Activated CD4-positive, alpha-beta memory T cell treated with anti-CD3 and anti-CD28 coated beads for 36 hours (primary cell): ENCODE data around the gene VGLL1. TPM values are rescaled to one million over a fixed set of nuclear protein-coding genes. Genes with fewer than 3 reads are reported as not detected.

Source experiments
- CTCF ChIA-PET: fragments of 350-600 bp; sonication (Branson Sonifier 250); formaldehyde crosslinking; loops from one replicate; lab custom pipeline; 2021; ENCODE audit warnings: antibody characterized with exemption, inconsistent platforms; lab: Charles Lee
- POLR2A ChIA-PET: fragments of 350-600 bp; sonication (Branson Sonifier 250); formaldehyde crosslinking; loops from one replicate; lab custom pipeline; 2021; ENCODE audit warnings: antibody characterized with exemption; lab: Charles Lee
- DNase-seq: peaks from one replicate; pipeline ENCODE4 v3.0.0-alpha.2; 2020
- H3K27ac Mint-ChIP-seq: one replicate; pipeline ENCODE4 v1.8.0; 2021; ENCODE audit warnings: mixed read lengths
- H3K27me3 Mint-ChIP-seq: one replicate; pipeline ENCODE4 v1.8.0; 2021; ENCODE audit warnings: mixed read lengths
- H3K36me3 Mint-ChIP-seq: one replicate; pipeline ENCODE4 v1.8.0; 2021; ENCODE audit warnings: mixed read lengths
- H3K4me1 Mint-ChIP-seq: one replicate; pipeline ENCODE4 v1.8.0; 2021; ENCODE audit warnings: low read depth, mixed read lengths
- H3K4me3 Mint-ChIP-seq: one replicate; pipeline ENCODE4 v1.8.0; 2021; ENCODE audit warnings: mild to moderate bottlenecking, mixed read lengths
- H3K9me3 Mint-ChIP-seq: one replicate; pipeline ENCODE4 v1.8.0; 2021; ENCODE audit warnings: mixed read lengths
- intact Hi-C: fragments of 100-400 bp; cut with micrococcal nuclease; formaldehyde crosslinking; loops from one replicate; pipeline ENCODE4 v1.15.1; 2023
- total RNA-seq, 2 experiments: library from RNA; stranded (reverse); gene quantifications; one replicate each; pipeline ENCODE4 v1.2.3, GENCODE V29; 2021

Gene VGLL1
- total RNA-seq, 2 experiments from 2014 or later: not detected

DNA sequence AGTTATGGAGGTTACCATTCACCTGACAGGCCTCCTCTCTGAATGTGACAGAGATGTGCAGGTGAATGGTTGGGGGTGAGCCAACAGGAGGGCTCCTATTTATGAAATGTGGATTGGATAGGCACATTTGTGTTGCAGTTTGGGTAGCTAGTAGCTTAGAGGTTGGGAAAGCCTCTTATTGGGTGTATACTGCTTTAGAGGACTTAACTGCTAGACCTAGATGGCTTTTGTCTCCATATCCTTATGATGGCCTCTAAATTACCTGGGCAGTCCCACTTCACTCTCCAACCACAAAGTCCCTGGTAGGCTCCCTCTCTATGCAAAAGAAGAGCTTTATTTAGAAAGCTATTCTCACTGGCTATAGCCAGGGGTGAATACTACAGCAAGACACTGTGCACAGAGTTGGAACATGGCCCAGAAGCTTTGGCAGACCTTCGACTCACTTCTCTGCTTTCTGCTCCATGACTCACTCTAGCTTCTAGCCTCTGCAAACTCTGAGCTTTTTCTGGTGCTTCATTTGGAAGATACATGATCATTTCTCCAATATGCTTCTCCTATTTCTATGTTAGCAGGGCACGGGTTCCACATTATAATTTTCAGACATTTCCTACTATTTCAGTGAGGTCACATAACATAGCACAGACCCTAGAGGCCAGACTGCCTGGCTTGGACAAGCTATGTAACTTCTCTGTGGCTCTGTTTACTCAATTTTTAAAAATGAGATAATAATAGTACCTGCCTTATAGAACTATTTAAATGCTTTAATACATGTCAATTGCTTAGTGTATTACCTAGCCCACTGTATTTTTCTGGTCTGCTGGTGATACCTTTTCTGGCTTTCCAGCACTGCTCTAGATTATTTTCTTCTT, 6.0 kb upstream of the VGLL1 start:
- H3K36me3 Mint-ChIP-seq: no peaks in the 10 kb centered on the region
- intact Hi-C loops: loop anchor here (10.0 kb wide), 1 partner anchor 49 kb away; no protein-coding TSS in a partner anchor
- no peak overlapping the region for H3K27ac Mint-ChIP-seq
- H3K27me3 Mint-ChIP-seq: no peaks in the 10 kb centered on the region
- peak; percentile 17 for DNase-seq
- H3K4me3 Mint-ChIP-seq: no peak overlapping the region
- H3K9me3 Mint-ChIP-seq: no peaks in the 10 kb centered on the region
- POLR2A ChIA-PET: no interaction called here
- CTCF ChIA-PET: no interaction called here
- H3K4me1 Mint-ChIP-seq: peaks cover 9% of the 10 kb centered on the region

DNA sequence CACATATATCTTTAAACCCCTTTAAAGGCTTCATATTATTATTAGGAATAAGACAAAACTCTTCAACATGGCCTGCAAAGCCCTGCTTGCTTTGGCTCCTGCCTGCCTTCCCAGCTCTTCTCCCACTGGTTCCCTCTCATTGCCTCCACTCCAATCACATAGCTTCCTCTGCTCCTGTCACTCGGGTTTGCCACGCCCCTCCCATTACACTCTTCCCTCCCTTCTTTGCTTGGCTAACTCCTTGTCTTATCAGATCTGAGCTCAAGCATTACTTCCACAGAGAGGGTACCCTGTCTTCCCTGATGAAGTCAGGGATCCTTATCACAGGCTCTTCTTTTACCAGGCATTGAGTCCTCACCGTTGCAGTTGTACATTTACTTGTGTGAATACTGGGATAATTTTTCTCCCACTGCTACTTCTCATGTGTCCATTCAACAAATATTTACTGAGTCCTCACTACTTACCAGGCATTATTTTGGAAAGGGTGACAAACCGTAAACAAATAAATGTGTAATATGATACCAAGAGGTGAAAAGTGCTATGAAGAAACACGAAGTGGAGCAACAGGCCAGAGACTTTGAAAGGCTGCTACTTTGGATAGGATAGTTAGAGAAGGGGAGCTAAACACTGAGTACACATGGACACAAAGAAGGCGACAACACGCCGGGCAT, 3.2 kb upstream of the VGLL1 start:
- no peak overlapping the region for H3K27ac Mint-ChIP-seq
- CTCF ChIA-PET: no interaction called here
- H3K4me3 Mint-ChIP-seq: no peak overlapping the region
- no peaks in the 10 kb centered on the region for H3K36me3 Mint-ChIP-seq
- H3K4me1 Mint-ChIP-seq: peaks cover under 1% of the 10 kb centered on the region
- DNase-seq: no peak
- H3K9me3 Mint-ChIP-seq: no peaks in the 10 kb centered on the region
- POLR2A ChIA-PET: no interaction called here
- intact Hi-C loops: loop anchor here (10.0 kb wide), 1 partner anchor 46 kb away; no protein-coding TSS in a partner anchor
- H3K27me3 Mint-ChIP-seq: no peaks in the 10 kb centered on the region

DNA sequence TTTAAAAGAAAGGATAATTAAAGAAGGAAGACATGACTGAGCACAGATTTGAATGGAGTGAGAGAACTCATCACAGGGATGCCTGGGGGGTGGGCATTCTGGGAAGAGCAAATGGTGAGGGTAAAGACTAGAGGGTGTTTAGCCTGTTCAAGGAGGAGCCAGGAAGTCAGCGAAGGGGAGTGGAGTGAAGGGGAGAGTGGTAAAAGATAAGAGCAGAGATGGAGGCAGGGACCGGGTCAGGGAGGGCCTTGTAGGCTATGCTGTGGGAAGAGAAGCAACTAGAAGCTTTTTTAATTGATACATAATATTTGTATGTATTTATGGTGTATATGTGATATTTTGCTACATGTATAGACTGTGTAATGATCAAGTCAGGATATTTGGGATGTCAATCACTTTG, 2.2 kb upstream of the VGLL1 start:
- H3K27ac Mint-ChIP-seq: no peak overlapping the region
- no peaks in the 10 kb centered on the region for H3K36me3 Mint-ChIP-seq
- H3K27me3 Mint-ChIP-seq: no peaks in the 10 kb centered on the region
- H3K4me3 Mint-ChIP-seq: no peak overlapping the region
- ChIA-PET POLR2A (no interaction called here), CTCF (no interaction called here)
- no peaks in the 10 kb centered on the region for H3K9me3 Mint-ChIP-seq
- intact Hi-C loops: loop anchor here (10.0 kb wide), 1 partner anchor 45 kb away; no protein-coding TSS in a partner anchor
- no peak for DNase-seq
- no peaks in the 10 kb centered on the region for H3K4me1 Mint-ChIP-seq

DNA sequence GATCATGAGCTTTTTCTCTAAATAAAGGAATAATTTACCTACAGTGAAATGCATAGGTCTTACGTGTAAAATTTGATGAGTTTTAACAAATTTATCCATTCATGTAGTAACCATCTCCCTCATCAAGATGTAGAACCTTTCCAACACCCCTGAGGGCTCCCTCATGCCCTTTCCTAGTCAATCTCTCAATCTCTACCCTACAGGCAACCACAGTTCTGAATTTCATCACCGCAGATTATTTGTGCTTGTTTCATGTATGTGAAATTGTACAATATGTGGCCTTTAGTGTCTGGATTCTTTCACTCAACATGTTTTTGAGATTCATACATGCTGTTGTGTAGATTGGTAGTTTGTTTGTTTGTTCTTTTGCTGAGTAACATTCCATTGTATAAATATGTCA, 2.1 kb downstream of the VGLL1 start:
- no peaks in the 10 kb centered on the region for H3K9me3 Mint-ChIP-seq
- DNase-seq: no peak
- H3K4me1 Mint-ChIP-seq: no peaks in the 10 kb centered on the region
- ChIA-PET CTCF (no interaction called here), POLR2A (no interaction called here)
- H3K27ac Mint-ChIP-seq: no peak overlapping the region
- H3K36me3 Mint-ChIP-seq: no peaks in the 10 kb centered on the region
- no peaks in the 10 kb centered on the region for H3K27me3 Mint-ChIP-seq
- intact Hi-C loops: no loop called here
- H3K4me3 Mint-ChIP-seq: no peak overlapping the region

DNA sequence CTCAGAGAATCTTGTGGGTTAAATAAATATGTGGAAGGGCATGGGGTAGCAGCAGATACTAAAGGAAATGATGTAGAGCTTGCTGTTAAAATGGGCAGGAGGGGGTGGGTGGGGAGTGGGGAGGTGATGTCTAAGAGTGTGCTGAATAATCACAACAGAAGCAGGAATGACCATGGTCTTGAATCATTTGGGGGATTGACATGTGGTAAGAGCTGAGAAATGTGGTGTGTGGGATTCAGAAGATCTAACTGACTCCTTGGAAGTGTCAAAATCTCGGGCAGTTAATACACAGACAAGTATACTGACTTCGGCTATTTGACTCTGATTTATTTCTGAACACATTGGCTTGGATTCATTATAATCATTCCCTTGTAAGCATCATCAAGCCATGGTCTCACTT, 6.8 kb downstream of the VGLL1 start:
- Mint-ChIP-seq H3K4me3 (no peak overlapping the region), H3K27ac (no peak overlapping the region), H3K4me1 (no peaks in the 10 kb centered on the region), H3K36me3 (no peaks in the 10 kb centered on the region), H3K9me3 (no peaks in the 10 kb centered on the region), H3K27me3 (no peaks in the 10 kb centered on the region)
- CTCF ChIA-PET: no interaction called here
- no peak for DNase-seq
- POLR2A ChIA-PET: no interaction called here
- intact Hi-C loops: no loop called here

DNA sequence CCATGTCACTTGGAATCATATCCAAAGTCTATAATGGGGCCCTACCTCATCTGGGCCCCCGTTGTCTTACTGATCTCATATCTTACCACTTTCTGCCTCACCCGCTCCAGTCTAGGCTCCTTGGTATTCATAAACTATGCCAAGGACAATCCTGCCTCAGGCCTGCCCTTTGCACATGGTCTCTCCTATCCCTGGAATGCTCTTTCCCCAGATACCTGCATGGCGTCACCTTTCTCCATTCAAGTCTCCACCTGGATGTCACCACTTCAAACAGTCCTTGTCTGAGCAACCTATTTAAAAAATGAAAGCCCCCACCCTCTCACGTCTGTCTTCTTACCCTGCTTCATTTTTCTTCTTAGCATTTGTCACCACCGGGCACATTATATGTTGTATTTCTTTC, 8.2 kb downstream of the VGLL1 start:
- no peak overlapping the region for H3K4me3 Mint-ChIP-seq
- H3K27me3 Mint-ChIP-seq: no peaks in the 10 kb centered on the region
- DNase-seq: no peak
- H3K27ac Mint-ChIP-seq: no peak overlapping the region
- H3K36me3 Mint-ChIP-seq: no peaks in the 10 kb centered on the region
- peaks cover 7% of the 10 kb centered on the region for H3K4me1 Mint-ChIP-seq
- ChIA-PET CTCF (no interaction called here), POLR2A (no interaction called here)
- intact Hi-C loops: no loop called here
- H3K9me3 Mint-ChIP-seq: no peaks in the 10 kb centered on the region

DNA sequence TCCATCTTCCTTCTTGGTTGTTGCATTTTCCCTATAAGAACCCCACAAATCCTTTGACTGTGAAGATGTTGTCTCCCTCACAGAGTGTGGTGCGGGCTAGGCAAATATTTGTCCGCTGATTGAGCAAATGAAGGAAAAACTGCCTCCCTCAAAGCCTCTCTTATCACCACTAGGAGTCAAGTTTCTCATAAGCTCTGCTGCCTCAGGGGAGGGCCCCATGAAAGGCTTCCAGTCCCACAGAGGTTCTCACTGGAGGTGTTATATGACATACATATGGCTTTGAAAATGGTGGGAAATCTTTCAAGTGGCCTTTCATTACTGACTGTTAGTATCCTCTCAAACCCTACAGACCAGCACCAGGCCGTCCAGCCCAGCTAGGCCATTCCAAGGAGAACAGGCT, 9.3 kb downstream of the VGLL1 start:
- Mint-ChIP-seq H3K4me1 (peaks cover 16% of the 10 kb centered on the region), H3K27ac (no peak overlapping the region), H3K4me3 (no peak overlapping the region), H3K27me3 (no peaks in the 10 kb centered on the region), H3K36me3 (no peaks in the 10 kb centered on the region), H3K9me3 (no peaks in the 10 kb centered on the region)
- intact Hi-C loops: no loop called here
- POLR2A ChIA-PET: no interaction called here
- DNase-seq: no peak
- CTCF ChIA-PET: no interaction called here

DNA sequence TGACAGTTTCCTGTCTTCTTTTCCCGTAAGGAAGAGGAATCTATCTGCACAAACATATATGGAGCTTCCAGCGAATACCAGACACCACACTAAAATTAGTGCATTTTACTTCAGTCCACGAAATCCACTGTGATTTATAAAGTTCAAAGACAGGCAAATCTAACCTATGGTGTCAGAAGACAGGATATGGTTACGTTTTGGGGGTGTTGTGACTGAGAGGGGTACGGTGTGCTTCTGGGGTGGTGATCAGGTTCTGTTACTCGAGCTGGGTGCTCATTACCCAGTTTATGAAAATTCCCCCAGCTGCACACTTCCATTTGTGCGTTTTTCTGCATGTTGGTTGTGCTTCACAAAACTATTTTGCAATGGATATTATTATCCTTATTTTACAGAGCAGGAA, 10.3 kb downstream of the VGLL1 start:
- no peak overlapping the region for H3K27ac Mint-ChIP-seq
- H3K36me3 Mint-ChIP-seq: no peaks in the 10 kb centered on the region
- POLR2A ChIA-PET: no interaction called here

DNA sequence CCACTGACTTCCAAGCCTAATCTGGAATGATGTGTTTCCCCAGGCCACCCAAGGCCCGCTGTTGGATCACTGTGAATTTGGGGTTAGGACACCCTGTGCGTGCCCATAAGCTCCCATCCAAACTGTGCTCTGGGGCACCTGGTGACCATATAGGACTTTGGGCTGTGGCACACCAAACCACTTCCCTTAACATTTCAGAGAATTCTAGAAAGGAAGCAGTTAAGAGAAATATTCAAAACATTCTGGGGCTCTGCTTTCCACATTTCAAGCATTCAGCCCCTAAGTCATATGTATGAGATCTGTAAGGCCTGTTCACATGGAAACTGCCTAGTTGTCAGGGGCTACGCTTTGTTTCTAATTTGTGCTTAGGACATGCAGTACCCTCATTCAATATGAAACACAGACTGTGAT, 14.4 kb downstream of the VGLL1 start:
- intact Hi-C loops: no loop called here
- no peak overlapping the region for H3K4me3 Mint-ChIP-seq
- peak; percentile 21 for DNase-seq
- peaks cover 28% of the 10 kb centered on the region for H3K4me1 Mint-ChIP-seq
- H3K27ac Mint-ChIP-seq: no peak overlapping the region
- H3K36me3 Mint-ChIP-seq: no peaks in the 10 kb centered on the region
- no peaks in the 10 kb centered on the region for H3K27me3 Mint-ChIP-seq
- no peaks in the 10 kb centered on the region for H3K9me3 Mint-ChIP-seq
- POLR2A ChIA-PET: no interaction called here
- CTCF ChIA-PET: no interaction called here

More for the DNA sequence above, 10.3 kb downstream of the VGLL1 start:
- H3K4me1 Mint-ChIP-seq: peaks cover 25% of the 10 kb centered on the region
- H3K4me3 Mint-ChIP-seq: no peak overlapping the region
- intact Hi-C loops: no loop called here
- H3K27me3 Mint-ChIP-seq: no peaks in the 10 kb centered on the region
- CTCF ChIA-PET: no interaction called here
- H3K9me3 Mint-ChIP-seq: no peaks in the 10 kb centered on the region
- DNase-seq: no peak

DNA sequence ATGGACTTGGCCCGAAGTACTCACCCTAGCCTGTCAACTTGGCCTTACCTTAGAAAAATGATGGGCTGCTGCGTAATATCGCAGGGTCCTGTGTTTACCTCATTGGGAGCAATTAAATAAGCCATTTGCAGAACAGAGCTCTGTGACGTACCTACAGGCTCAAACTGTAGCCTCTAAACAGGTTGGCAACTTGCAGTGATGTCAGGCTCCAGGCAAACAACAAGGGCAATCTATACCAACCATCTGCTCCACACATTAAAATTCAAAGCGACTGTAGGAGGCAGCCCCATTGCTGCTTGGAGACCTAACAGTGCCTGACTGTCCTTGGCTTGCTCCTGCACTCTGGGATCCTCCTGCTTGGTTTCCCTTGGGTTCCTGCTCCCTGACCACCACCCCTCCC, 17.2 kb downstream of the VGLL1 start:
- Mint-ChIP-seq H3K4me1 (peaks cover 28% of the 10 kb centered on the region), H3K9me3 (no peaks in the 10 kb centered on the region)
- CTCF ChIA-PET: no interaction called here

DNA sequence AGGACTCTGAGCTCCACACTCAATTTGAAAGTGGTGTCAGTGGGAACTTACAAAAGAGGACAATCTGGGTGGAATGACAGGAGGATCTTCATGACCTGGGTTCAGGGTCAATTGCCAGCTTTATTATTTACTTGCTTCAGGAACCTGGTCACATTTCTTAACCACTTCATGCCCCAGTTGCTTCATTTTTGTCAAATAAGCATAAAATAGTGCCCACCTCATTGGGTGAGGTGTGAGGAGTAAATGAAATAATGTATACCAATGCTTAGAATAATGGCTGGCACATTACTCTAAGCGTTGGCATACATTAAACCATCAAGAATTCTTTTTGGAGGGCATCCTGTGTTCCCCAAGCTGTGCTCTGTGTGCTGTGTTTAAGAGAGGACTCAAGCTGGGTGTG, 19.4 kb downstream of the VGLL1 start:
- no peak overlapping the region for H3K4me3 Mint-ChIP-seq

More for the DNA sequence above, 17.2 kb downstream of the VGLL1 start:
- Mint-ChIP-seq H3K27me3 (no peaks in the 10 kb centered on the region), H3K27ac (no peak overlapping the region), H3K4me3 (no peak overlapping the region), H3K36me3 (no peaks in the 10 kb centered on the region)
- intact Hi-C loops: no loop called here
- POLR2A ChIA-PET: no interaction called here
- no peak for DNase-seq

DNA sequence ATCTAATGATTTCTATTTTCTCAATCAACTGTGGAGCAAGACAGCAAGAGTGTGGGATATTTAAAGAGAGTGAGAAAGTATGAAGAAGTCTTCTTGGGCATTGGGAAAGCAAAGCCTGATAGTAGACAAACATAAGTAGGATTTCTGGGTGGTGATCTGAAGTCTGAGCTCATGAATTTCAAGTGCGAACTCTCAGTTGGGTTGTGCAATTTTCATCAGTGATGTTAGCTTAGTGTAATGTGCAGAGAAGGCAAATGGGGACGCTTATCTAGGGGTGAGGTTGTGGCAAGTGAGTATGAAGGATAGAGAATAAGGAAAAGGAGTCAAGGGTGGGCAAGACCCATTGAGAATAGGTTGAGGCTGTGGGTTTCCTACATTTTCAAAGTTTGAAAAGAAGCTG, 23.7 kb downstream of the VGLL1 start:
- Mint-ChIP-seq H3K4me3 (no peak overlapping the region), H3K9me3 (no peaks in the 10 kb centered on the region), H3K36me3 (no peaks in the 10 kb centered on the region), H3K4me1 (no peaks in the 10 kb centered on the region), H3K27ac (no peak overlapping the region), H3K27me3 (no peaks in the 10 kb centered on the region)
- POLR2A ChIA-PET: no interaction called here
- DNase-seq: no peak
- CTCF ChIA-PET: no interaction called here
- intact Hi-C loops: no loop called here

More for the DNA sequence above, 19.4 kb downstream of the VGLL1 start:
- Mint-ChIP-seq H3K9me3 (no peaks in the 10 kb centered on the region), H3K4me1 (peaks cover 11% of the 10 kb centered on the region), H3K27me3 (no peaks in the 10 kb centered on the region), H3K36me3 (no peaks in the 10 kb centered on the region), H3K27ac (no peak overlapping the region)
- CTCF ChIA-PET: no interaction called here
- intact Hi-C loops: no loop called here
- POLR2A ChIA-PET: no interaction called here
- no peak for DNase-seq
